Measurements from ENCODE around the gene ZNF593OS. TPM values are rescaled to one million over a fixed set of nuclear protein-coding genes. Genes with fewer than 3 reads are reported as not detected.

Gene ZNF593OS
- total and polyA plus RNA-seq, 7 donors = 0.16 to 4.2 (median 1.6) TPM

- Histone ChIP-seq H3K4me3 (peak overlapping the region; percentile 68), H3K4me1 (peaks cover 11% of the 10 kb centered on the region), H3K27me3 (ENCODE audit: insufficient read depth in 3 of 3, low read length in 2 of 3) (no peaks in the 10 kb centered on the region), H3K27ac (peak overlapping the region; percentile 99), H3K36me3 (ENCODE audit: insufficient read depth in 1 of 2, low read depth in 1 of 2) (peaks cover 0 to 32% of the 10 kb centered on the region in 2 donors), H3K9me3 (no peaks in the 10 kb centered on the region)
- DNase-seq (peak; percentile 53 to 86), ATAC-seq (peak; percentile 92 to 94 (median 93))
- WGBS, 3 donors = 19 to 30% (median 26%) methylated on average over 9 of the region's 9 CpGs
- intact Hi-C loops (cut with DNase I) = loop anchor here in 1 of 2 donors (5.0 kb wide), 1 partner anchor 51 kb away; the partner anchor contains the start of gene CEP85
- no peak for TF ChIP-seq CTCF (IDR thresholded peaks at IDR 0.05)
Measured at GRCh38 chr1:26181586-26182382, 10.2 kb upstream of the ZNF593OS start.

DNA sequence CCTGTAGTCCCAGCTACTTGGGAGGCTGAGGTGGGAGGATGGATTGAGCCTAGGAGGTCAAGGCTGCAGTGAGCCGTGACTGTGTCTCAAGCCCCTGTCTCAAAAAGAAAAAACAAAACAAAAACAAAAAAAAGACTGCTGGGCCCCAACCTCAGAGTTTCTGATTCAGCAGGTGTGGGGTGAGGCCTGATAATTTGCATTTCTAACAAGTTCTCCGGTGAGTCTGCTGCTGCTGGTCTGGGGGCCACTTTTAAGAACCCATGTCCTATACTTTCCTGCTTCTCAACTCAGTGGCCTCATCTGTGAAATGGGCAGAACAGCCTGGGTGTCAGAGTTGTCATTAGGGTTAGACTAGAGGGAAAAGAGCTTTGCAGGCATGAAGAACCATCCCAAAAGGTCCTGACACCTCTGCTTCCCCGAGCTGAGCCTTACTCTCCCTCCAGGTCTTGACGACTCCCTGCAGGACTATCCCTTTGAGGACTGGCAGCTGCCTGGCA is 8.4 kb upstream of the ZNF593OS start:
- 65 to 77% (median 69%) methylated on average over 4 of the region's 4 CpGs for WGBS, 3 donors
- Histone ChIP-seq H3K27me3 (ENCODE audit: insufficient read depth in 3 of 3, low read length in 2 of 3) (no peaks in the 10 kb centered on the region), H3K4me1 (peaks cover 11% of the 10 kb centered on the region), H3K9me3 (no peaks in the 10 kb centered on the region), H3K27ac (no peak overlapping the region), H3K4me3 (no peak overlapping the region), H3K36me3 (ENCODE audit: insufficient read depth in 1 of 2, low read depth in 1 of 2) (peaks cover 0 to 15% of the 10 kb centered on the region in 2 donors)
- DNase-seq (no peak), ATAC-seq (no peak)
- intact Hi-C loops (cut with DNase I) = loop anchor here in 1 of 2 donors (5.0 kb wide), 1 partner anchor 52 kb away; the partner anchor contains the start of gene CEP85
- no peak for TF ChIP-seq CTCF (IDR thresholded peaks at IDR 0.05)

- Histone ChIP-seq H3K4me3 (no peak within 1 kb of the TSS), H3K4me1 (peaks cover 1% of the 10 kb centered on the region), H3K27ac (peak within 1 kb of the TSS; percentile 16), H3K36me3 (ENCODE audit: insufficient read depth in 1 of 2, low read depth in 1 of 2) (no peaks in the 10 kb centered on the region), H3K27me3 (ENCODE audit: insufficient read depth in 3 of 3, low read length in 2 of 3) (no peaks in the 10 kb centered on the region), H3K9me3 (no peaks in the 10 kb centered on the region)
- DNase-seq (no peak), ATAC-seq (no peak)
- TF ChIP-seq CTCF (IDR thresholded peaks at IDR 0.05) = no peak
- intact Hi-C loops (cut with DNase I) = no loop called here
- WGBS, 3 donors = 62 to 66% (median 63%) methylated on average over 21 of the region's 21 CpGs
Measured at GRCh38 chr1:26177182-26177684, 5.6 kb upstream of the ZNF593OS start, which contains the start of gene CNKSR1. CNKSR1 (plus strand) TSS chr1:26177491; CDS start chr1:26177548, 57 bp downstream.

DNA sequence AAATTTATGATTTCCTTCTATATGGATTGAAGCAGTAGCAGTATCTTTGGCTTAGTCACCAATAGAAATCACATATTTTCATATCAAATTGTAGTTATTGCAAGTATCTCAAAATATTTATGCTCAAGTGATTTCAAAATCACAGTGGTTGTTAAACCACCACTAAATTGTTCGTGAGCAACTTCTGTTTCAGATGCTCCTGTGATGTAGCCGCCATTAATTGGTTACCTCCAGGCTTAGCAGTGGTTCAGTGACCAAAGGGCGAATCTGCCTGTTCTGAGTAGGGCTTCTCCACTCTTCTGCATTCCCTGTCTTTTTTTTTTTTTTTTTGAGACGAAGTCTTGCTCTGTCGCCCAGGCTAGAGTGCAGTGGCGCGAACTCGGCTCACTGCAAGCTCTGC is 3.7 kb upstream of the ZNF593OS start:
- TF ChIP-seq CTCF (IDR thresholded peaks at IDR 0.05) = no peak
- DNase-seq (no peak), ATAC-seq (no peak)
- Histone ChIP-seq H3K4me1 (peaks cover 17% of the 10 kb centered on the region), H3K4me3 (no peak overlapping the region), H3K9me3 (no peaks in the 10 kb centered on the region), H3K27ac (no peak overlapping the region), H3K27me3 (ENCODE audit: insufficient read depth in 3 of 3, low read length in 2 of 3) (no peaks in the 10 kb centered on the region), H3K36me3 (ENCODE audit: insufficient read depth in 1 of 2, low read depth in 1 of 2) (no peaks in the 10 kb centered on the region)
- 92 to 99% (median 95%) methylated on average over 8 of the region's 8 CpGs for WGBS, 3 donors
- intact Hi-C loops (cut with DNase I) = loop anchor here in 1 of 2 donors (2.0 kb wide), 1 partner anchor 47 kb away; no protein-coding TSS in a partner anchor
